Measurements from ENCODE around the gene PLCB2.

Gene PLCB2

DNA sequence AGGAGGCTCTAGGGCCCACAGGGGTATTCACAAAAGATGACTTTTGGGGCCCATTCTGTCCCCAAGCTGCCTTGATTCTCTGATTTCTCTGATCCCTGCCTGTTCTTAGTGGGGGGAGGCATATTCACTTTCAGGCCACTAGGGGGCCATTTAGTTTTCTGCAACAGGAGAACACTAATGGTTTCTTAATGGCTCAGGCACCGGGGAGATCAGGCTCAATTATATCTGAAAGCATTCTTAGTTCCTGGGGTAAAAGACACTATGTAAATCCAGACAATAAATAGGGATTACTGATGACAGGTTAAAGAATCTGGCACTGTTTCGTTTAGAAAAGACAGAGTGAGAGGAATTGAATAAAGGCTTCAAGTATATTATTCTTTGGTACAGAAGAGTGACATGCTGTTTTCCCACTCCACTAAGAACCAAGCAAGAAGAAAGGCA is 13.2 kb upstream of the PLCB2 start (continued):
- TF ChIP-seq, protein P1, sequence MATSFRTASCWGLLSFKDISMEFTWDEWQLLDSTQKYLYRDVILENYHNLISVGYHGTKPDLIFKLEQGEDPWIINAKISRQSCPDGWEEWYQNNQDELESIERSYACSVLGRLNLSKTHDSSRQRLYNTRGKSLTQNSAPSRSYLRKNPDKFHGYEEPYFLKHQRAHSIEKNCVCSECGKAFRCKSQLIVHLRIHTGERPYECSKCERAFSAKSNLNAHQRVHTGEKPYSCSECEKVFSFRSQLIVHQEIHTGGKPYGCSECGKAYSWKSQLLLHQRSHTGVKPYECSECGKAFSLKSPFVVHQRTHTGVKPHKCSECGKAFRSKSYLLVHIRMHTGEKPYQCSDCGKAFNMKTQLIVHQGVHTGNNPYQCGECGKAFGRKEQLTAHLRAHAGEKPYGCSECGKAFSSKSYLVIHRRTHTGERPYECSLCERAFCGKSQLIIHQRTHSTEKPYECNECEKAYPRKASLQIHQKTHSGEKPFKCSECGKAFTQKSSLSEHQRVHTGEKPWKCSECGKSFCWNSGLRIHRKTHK (tag by site-specific recombination; IDR thresholded peaks at IDR 0.05): no peak
- TF ChIP-seq IKZF3 (tag by site-specific recombination; IDR thresholded peaks at IDR 0.05) (0 out of 2 replicates have a peak, but pooled peaks have one; percentile 44), ZNF501 (tag by site-specific recombination; IDR thresholded peaks at IDR 0.05) (no peak), KLF1 (tag by site-specific recombination; IDR thresholded peaks at IDR 0.05) (no peak), ZNF391 (tag by site-specific recombination; IDR thresholded peaks at IDR 0.05; ENCODE audit: borderline replicate concordance, low read depth) (no peak), SP2 (tag by site-specific recombination; IDR thresholded peaks at IDR 0.05) (no peak), ZNF416 (tag by site-specific recombination; IDR thresholded peaks at IDR 0.05) (no peak), ZSCAN30 (tag by site-specific recombination; IDR thresholded peaks at IDR 0.05) (peak; percentile 47; the same call in 1 of the 2 replicates), ZNF623 (tag by site-specific recombination; IDR thresholded peaks at IDR 0.05) (no peak), ZNF664 (tag by site-specific recombination; IDR thresholded peaks at IDR 0.05) (no peak), ZNF785 (tag by site-specific recombination; IDR thresholded peaks at IDR 0.05) (no peak), ZNF350 (tag by site-specific recombination; IDR thresholded peaks at IDR 0.05) (no peak), ZNF610 (tag by site-specific recombination; IDR thresholded peaks at IDR 0.05; ENCODE audit: borderline replicate concordance) (no peak), ZBTB7A (tag by site-specific recombination; IDR thresholded peaks at IDR 0.05; ENCODE audit: low read depth) (no peak), FEZF1 (tag by site-specific recombination; IDR thresholded peaks at IDR 0.05) (peak; percentile 79), ZFP3 (tag by site-specific recombination; IDR thresholded peaks at IDR 0.05; ENCODE audit: low read depth) (no peak), ZNF174 (tag by site-specific recombination; IDR thresholded peaks at IDR 0.05) (no peak), ZNF629 (tag by site-specific recombination; IDR thresholded peaks at IDR 0.05) (no peak)
- TF ChIP-seq, protein P2, sequence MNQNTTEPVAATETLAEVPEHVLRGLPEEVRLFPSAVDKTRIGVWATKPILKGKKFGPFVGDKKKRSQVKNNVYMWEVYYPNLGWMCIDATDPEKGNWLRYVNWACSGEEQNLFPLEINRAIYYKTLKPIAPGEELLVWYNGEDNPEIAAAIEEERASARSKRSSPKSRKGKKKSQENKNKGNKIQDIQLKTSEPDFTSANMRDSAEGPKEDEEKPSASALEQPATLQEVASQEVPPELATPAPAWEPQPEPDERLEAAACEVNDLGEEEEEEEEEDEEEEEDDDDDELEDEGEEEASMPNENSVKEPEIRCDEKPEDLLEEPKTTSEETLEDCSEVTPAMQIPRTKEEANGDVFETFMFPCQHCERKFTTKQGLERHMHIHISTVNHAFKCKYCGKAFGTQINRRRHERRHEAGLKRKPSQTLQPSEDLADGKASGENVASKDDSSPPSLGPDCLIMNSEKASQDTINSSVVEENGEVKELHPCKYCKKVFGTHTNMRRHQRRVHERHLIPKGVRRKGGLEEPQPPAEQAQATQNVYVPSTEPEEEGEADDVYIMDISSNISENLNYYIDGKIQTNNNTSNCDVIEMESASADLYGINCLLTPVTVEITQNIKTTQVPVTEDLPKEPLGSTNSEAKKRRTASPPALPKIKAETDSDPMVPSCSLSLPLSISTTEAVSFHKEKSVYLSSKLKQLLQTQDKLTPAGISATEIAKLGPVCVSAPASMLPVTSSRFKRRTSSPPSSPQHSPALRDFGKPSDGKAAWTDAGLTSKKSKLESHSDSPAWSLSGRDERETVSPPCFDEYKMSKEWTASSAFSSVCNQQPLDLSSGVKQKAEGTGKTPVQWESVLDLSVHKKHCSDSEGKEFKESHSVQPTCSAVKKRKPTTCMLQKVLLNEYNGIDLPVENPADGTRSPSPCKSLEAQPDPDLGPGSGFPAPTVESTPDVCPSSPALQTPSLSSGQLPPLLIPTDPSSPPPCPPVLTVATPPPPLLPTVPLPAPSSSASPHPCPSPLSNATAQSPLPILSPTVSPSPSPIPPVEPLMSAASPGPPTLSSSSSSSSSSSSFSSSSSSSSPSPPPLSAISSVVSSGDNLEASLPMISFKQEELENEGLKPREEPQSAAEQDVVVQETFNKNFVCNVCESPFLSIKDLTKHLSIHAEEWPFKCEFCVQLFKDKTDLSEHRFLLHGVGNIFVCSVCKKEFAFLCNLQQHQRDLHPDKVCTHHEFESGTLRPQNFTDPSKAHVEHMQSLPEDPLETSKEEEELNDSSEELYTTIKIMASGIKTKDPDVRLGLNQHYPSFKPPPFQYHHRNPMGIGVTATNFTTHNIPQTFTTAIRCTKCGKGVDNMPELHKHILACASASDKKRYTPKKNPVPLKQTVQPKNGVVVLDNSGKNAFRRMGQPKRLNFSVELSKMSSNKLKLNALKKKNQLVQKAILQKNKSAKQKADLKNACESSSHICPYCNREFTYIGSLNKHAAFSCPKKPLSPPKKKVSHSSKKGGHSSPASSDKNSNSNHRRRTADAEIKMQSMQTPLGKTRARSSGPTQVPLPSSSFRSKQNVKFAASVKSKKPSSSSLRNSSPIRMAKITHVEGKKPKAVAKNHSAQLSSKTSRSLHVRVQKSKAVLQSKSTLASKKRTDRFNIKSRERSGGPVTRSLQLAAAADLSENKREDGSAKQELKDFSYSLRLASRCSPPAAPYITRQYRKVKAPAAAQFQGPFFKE (tag by site-specific recombination; IDR thresholded peaks at IDR 0.05; ENCODE audit: borderline replicate concordance): no peak
- TF ChIP-seq, protein P3, sequence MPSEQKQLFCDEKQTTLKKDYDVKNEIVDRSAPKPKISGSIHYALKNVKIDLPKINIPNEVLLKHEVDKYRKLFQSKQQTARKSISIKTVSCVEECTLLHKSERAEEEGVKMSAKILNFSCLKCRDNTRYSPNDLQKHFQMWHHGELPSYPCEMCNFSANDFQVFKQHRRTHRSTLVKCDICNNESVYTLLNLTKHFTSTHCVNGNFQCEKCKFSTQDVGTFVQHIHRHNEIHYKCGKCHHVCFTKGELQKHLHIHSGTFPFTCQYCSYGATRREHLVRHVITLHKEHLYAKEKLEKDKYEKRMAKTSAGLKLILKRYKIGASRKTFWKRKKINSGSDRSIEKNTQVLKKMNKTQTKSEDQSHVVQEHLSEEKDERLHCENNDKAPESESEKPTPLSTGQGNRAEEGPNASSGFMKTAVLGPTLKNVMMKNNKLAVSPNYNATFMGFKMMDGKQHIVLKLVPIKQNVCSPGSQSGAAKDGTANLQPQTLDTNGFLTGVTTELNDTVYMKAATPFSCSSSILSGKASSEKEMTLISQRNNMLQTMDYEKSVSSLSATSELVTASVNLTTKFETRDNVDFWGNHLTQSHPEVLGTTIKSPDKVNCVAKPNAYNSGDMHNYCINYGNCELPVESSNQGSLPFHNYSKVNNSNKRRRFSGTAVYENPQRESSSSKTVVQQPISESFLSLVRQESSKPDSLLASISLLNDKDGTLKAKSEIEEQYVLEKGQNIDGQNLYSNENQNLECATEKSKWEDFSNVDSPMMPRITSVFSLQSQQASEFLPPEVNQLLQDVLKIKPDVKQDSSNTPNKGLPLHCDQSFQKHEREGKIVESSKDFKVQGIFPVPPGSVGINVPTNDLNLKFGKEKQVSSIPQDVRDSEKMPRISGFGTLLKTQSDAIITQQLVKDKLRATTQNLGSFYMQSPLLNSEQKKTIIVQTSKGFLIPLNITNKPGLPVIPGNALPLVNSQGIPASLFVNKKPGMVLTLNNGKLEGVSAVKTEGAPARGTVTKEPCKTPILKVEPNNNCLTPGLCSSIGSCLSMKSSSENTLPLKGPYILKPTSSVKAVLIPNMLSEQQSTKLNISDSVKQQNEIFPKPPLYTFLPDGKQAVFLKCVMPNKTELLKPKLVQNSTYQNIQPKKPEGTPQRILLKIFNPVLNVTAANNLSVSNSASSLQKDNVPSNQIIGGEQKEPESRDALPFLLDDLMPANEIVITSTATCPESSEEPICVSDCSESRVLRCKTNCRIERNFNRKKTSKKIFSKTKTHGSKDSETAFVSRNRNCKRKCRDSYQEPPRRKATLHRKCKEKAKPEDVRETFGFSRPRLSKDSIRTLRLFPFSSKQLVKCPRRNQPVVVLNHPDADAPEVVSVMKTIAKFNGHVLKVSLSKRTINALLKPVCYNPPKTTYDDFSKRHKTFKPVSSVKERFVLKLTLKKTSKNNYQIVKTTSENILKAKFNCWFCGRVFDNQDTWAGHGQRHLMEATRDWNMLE (tag by site-specific recombination; conservative IDR thresholded peaks at IDR 0.05; ENCODE audit: low read depth): no peak
- TF ChIP-seq, protein P4, sequence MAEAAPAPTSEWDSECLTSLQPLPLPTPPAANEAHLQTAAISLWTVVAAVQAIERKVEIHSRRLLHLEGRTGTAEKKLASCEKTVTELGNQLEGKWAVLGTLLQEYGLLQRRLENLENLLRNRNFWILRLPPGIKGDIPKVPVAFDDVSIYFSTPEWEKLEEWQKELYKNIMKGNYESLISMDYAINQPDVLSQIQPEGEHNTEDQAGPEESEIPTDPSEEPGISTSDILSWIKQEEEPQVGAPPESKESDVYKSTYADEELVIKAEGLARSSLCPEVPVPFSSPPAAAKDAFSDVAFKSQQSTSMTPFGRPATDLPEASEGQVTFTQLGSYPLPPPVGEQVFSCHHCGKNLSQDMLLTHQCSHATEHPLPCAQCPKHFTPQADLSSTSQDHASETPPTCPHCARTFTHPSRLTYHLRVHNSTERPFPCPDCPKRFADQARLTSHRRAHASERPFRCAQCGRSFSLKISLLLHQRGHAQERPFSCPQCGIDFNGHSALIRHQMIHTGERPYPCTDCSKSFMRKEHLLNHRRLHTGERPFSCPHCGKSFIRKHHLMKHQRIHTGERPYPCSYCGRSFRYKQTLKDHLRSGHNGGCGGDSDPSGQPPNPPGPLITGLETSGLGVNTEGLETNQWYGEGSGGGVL (tag by site-specific recombination; IDR thresholded peaks at IDR 0.05): no peak
- TF ChIP-seq, protein P5, sequence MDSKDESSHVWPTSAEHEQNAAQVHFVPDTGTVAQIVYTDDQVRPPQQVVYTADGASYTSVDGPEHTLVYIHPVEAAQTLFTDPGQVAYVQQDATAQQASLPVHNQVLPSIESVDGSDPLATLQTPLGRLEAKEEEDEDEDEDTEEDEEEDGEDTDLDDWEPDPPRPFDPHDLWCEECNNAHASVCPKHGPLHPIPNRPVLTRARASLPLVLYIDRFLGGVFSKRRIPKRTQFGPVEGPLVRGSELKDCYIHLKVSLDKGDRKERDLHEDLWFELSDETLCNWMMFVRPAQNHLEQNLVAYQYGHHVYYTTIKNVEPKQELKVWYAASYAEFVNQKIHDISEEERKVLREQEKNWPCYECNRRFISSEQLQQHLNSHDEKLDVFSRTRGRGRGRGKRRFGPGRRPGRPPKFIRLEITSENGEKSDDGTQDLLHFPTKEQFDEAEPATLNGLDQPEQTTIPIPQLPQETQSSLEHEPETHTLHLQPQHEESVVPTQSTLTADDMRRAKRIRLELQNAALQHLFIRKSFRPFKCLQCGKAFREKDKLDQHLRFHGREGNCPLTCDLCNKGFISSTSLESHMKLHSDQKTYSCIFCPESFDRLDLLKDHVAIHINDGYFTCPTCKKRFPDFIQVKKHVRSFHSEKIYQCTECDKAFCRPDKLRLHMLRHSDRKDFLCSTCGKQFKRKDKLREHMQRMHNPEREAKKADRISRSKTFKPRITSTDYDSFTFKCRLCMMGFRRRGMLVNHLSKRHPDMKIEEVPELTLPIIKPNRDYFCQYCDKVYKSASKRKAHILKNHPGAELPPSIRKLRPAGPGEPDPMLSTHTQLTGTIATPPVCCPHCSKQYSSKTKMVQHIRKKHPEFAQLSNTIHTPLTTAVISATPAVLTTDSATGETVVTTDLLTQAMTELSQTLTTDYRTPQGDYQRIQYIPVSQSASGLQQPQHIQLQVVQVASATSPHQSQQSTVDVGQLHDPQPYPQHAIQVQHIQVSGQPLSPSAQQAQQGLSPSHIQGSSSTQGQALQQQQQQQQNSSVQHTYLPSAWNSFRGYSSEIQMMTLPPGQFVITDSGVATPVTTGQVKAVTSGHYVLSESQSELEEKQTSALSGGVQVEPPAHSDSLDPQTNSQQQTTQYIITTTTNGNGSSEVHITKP (tag by site-specific recombination; IDR thresholded peaks at IDR 0.05): no peak
